SH-SY5Y (cell line): ENCODE measurements around the gene VAPA.

Experiments used
- GATA2 ChIP-seq: IDR thresholded peaks from 2 replicates; pipeline ENCODE4 v1.6.1; 2011; ENCODE audit warnings: mild to moderate bottlenecking, low read depth, low read length
- GATA3 ChIP-seq: IDR thresholded peaks from 2 replicates; pipeline ENCODE4 v1.6.1; 2011; ENCODE audit warnings: low read depth, mild to moderate bottlenecking, low read length, moderate library complexity

GRCh38 chr18:9890196-9890595 lies 23.6 kb upstream of the VAPA start:
- no peak for TF ChIP-seq GATA3
- TF ChIP-seq GATA2 = no peak
